GM10847 (cell line): ENCODE measurements around the gene INTS14.

Experiments
- POLR2A ChIP-seq: IDR thresholded peaks from 2 replicates; pipeline ENCODE4 v1.6.1; 2011; ENCODE audit not compliant: insufficient read length; ENCODE audit errors: extremely low read depth

INTS14 gene

DNA sequence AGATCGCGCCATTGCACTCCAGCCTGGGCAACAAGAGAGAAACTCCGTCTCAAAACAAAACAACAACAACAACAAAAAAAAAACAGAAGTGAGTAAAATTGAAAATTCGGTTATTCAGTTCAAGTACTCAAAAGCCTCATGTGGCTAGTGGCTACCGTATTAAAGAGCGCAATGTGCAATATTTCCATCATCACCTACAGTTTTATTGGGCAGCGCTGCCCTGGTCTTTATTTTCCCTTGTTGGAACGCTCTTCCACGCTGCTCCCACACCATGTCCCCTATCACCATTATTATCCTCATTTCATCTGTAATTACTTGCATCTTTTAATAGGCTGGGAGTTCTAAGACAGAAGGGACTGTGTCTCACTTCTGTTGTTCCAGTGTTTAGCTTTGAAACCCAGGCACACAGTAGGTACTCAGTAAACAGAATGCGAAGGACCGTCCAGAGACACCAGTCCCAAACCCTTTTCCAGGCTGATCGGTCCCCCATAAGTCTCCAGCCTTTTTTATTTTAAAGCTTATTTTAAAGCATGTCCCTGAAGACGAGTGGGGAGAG lies 81.1 kb downstream of the INTS14 start:
- TF ChIP-seq POLR2A = no peak
